Stomach (tissue), 9 donors: Measurements from ENCODE around the gene XPO6. TPM values are rescaled to one million over a fixed set of nuclear protein-coding genes. Genes with fewer than 3 reads are reported as not detected.
A peak's percentile ranks its signal among the peaks of the same experiment; 100 is the strongest.

Experiments
- DNase-seq, 2 donors: peaks; one replicate each; pipeline versions ENCODE4 v3.0.0 to v3.0.0-alpha.2; 2013 to 2019
- H3K27ac ChIP-seq, 5 donors: fragments of 200-600 bp in 4 of 5; sonication (generic) in 4 of 5; one replicate each; pipeline ENCODE4 v1.5.1; 2013 to 2019; ENCODE audit warnings: mild to moderate bottlenecking in 1 of 5, moderate library complexity in 1 of 5
- H3K27me3 ChIP-seq, 3 donors: fragments of 200-600 bp; sonication (generic); one replicate each; pipeline ENCODE4 v1.5.1; 2017 to 2019; ENCODE audit warnings: mixed run types in 1 of 3
- H3K36me3 ChIP-seq, 4 donors: fragments of 200-600 bp; sonication (generic); 1 replicate in 3 of 4; 2 replicates in 1 of 4; pipeline ENCODE4 v1.5.1; 2016 to 2019
- H3K4me1 ChIP-seq, 4 donors: fragments of 200-600 bp; sonication (generic); one replicate each; pipeline ENCODE4 v1.5.1; 2016 to 2019
- H3K4me3 ChIP-seq, 4 donors: fragments of 200-600 bp; sonication (generic) in 3 of 4; one replicate each; pipeline ENCODE4 v1.5.1; 2016 to 2019; ENCODE audit warnings: mild to moderate bottlenecking in 1 of 4
- H3K9me3 ChIP-seq, 4 donors: fragments of 200-600 bp; sonication (generic); one replicate each; pipeline ENCODE4 v1.5.1; 2016 to 2019
- CTCF ChIP-seq, 7 experiments: fragments of 450-650 bp in 4 of 7; fragments of 200-600 bp in 3 of 7; sonication (generic) in 3 of 7; IDR thresholded peaks; one replicate each; pipeline ENCODE4 v1.5.1; 2016 to 2019; ENCODE audit warnings: antibody characterized with exemption in 7 of 7, control low read depth in 2 of 7, mild to moderate bottlenecking in 1 of 7
- EP300 ChIP-seq: sonication (generic); formaldehyde crosslinking; IDR thresholded peaks from one replicate; pipeline ENCODE4 v1.6.1; 2017; ENCODE audit warnings: antibody characterized with exemption
- POLR2A ChIP-seq, 4 donors: fragments of 450-650 bp; IDR thresholded peaks; one replicate each; pipeline ENCODE4 v1.6.1; 2016; ENCODE audit warnings: antibody characterized with exemption in 4 of 4, control low read depth in 2 of 4, mild to moderate bottlenecking in 1 of 4, moderate library complexity in 1 of 4
- POLR2AphosphoS5 ChIP-seq, 3 donors: sonication (generic); formaldehyde crosslinking; IDR thresholded peaks; one replicate each; pipeline ENCODE4 v1.6.1; 2016; ENCODE audit warnings: antibody characterized with exemption in 3 of 3
- WGBS, 5 donors: extraction: QIAGEN DNeasy Blood & Tissue Kit in 3 of 5; methylation state at CpG; one replicate each; pipeline versions ENCODE4 v1.1.5 to v1.1.7; 2013 to 2018; 5-methylcytosine and 5-hydroxymethylcytosine counted together
- intact Hi-C: fragments of 100-400 bp; cut with DNase I; formaldehyde crosslinking; loops from one replicate; pipeline ENCODE4 v1.15.1; 2023; ENCODE audit warnings: low total_unique reads
- polyA plus RNA-seq, 3 donors: library from polyadenylated mRNA; stranded (reverse); fragments of 200-250 nt; gene quantifications; one replicate each; pipeline ENCODE4 v1.2.3, GENCODE V29; 2013
- total RNA-seq, 5 donors: library from RNA; depleted of rRNA; stranded (reverse); fragments of >200 nt; gene quantifications; one replicate each; pipeline versions ENCODE4 v1.1.0 to v1.2.3, GENCODE V29; 2014 to 2016
- donor health status: healthy with polysubstance abuse.
- donor health status: Bipolar disorder and iron deficiency.
- donor health status: healthy.

XPO6 gene
- total and polyA plus RNA-seq, 8 donors, result 37.2 to 241 (median 85.2) TPM

DNA sequence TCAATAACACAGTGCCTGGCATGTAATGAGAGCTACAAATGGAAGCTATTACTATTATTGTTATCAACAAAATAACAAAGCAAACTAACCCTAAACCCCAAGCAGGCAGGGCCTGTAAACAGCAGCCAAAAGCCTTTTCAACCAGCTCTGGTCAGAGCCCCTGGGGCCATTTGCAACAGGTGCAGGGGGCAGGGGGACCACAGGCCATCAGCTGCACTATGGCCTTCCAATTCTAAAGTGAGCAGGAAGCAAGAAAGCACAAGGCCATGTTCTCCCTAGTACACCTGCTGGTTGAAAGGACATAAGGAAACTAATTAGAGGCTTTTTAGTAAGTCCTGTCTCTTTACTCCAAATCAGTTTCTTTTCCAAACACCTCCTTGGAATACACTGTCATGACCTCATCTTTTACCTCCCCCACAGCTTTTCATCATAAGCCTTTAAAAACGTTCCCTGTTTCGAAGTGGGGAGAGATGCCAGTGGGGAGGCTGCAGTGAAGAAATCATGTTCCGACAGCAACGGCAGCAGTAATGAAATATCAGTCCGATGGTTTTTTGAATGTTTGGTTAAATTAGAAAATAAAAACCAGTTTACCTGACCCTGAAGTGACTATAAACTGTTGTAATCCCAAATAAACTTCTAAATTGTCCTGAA is 79.9 kb downstream of the XPO6 start:
- peak overlapping the region in 3 of 5 donors; percentile 20 to 43 (median 33) for H3K27ac ChIP-seq

DNA sequence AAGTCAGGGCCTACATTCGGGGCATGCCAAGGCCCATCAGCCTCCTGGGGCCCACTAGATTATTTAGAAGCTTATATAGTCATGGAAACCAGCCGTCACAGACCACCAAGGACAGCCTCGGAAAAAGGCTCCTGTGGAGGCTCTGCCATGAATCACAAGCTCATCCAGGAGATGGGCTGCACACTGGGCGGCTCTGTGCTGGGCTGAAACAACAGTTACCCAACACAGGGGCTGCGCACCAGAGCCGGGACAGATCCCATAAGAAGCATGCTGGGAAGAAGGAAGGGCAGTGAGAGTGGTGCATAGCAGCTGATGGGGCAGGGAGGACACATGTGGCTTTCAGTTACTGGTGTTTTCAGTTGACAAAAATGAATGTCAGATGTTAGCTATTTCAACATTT is 80.6 kb downstream of the XPO6 start:
- peak overlapping the region in 4 of 5 donors; percentile 33 to 64 (median 38) for H3K27ac ChIP-seq
- intact Hi-C loops, result no loop called here
- 79 to 88% (median 87%) methylated on average over 6 of the region's 6 CpGs for WGBS, 5 donors

More for the DNA sequence above, 79.9 kb downstream of the XPO6 start:
- Histone ChIP-seq H3K36me3 (peaks cover 38 to 96% (median 87%) of the 10 kb centered on the region in 4 donors), H3K4me3 (no peak overlapping the region), H3K9me3 (no peaks in the 10 kb centered on the region), H3K4me1 (peaks cover 0 to 17% (median 2%) of the 10 kb centered on the region in 4 donors), H3K27me3 (no peaks in the 10 kb centered on the region)
- TF ChIP-seq CTCF (IDR thresholded peaks at IDR 0.05) (no peak), POLR2A (IDR thresholded peaks at IDR 0.05) (no peak), EP300 (no peak), POLR2AphosphoS5 (IDR thresholded peaks at IDR 0.05) (no peak)
- WGBS, 5 donors, result 81 to 91% (median 87%) methylated on average over 5 of the region's 5 CpGs
- intact Hi-C loops, result no loop called here
- DNase-seq, result no peak

DNA sequence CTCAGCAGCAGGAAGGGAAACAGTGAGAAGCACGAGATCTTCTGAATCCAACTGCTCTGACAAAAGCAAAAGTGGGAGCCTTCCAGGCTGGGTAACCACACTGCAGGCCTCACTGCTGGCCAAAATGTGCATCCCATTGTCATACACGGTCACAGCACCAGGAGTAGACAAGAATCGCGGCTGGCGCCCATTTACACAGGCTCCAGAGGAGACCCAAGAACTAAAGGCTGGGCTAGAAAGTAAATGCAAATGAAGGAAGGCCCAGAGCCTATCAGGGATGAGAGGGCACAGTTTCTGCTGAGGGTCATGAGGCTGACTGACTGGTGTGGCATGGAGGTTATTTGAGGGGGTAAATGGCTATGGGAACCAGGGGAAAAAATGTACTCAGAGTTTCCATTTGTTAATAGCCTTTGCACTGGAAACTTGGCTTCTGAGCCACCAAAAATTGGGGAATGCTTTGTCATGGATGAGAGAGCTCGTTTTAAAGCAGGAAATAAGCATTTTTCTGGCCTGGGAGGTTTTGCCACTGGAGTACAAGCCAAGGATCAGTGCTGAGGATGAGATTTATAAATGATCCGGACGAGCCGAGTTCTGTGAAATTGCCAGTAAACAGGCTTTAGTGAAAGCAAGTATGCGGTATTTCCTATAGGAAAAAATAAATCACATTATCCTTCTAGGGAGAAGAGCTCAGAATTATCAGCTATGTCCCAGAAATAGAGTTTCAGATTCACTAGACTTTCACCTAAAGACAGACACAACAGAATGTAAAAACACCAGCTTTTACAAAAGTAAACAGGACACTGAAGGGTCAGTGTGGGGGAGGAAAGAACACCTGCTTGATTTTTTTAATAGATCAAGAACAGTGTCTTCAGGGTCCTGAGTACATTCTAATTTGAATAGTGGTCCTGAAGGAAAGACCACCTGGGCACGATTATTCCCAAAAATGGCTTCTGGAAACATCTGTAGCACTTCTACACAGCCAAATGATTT is 81.4 kb downstream of the XPO6 start:
- TF ChIP-seq EP300 (no peak), POLR2A (IDR thresholded peaks at IDR 0.05) (no peak), CTCF (IDR thresholded peaks at IDR 0.05) (no peak), POLR2AphosphoS5 (IDR thresholded peaks at IDR 0.05) (no peak)
- peak in 1 of 2 donors; percentile 76 for DNase-seq
- H3K27me3 ChIP-seq, result no peaks in the 10 kb centered on the region
- peaks cover 48 to 100% (median 99%) of the 10 kb centered on the region in 4 donors for H3K36me3 ChIP-seq
- intact Hi-C loops, result no loop called here
- WGBS, 5 donors, result 75 to 85% (median 80%) methylated on average over 11 of the region's 11 CpGs
- H3K27ac ChIP-seq, result peak overlapping the region in 4 of 5 donors; percentile 33 to 64 (median 38)
- peaks cover 0 to 9% (median 2%) of the 10 kb centered on the region in 4 donors for H3K4me1 ChIP-seq
- no peaks in the 10 kb centered on the region for H3K9me3 ChIP-seq
- no peak overlapping the region for H3K4me3 ChIP-seq

More for the DNA sequence above, 80.6 kb downstream of the XPO6 start:
- peaks cover 0 to 10% (median 2%) of the 10 kb centered on the region in 4 donors for H3K4me1 ChIP-seq
- peaks cover 40 to 96% (median 92%) of the 10 kb centered on the region in 4 donors for H3K36me3 ChIP-seq
- no peak for DNase-seq
- no peak overlapping the region for H3K4me3 ChIP-seq
- no peaks in the 10 kb centered on the region for H3K27me3 ChIP-seq
- no peak for TF ChIP-seq POLR2A (IDR thresholded peaks at IDR 0.05)
- no peak for TF ChIP-seq EP300
- no peak for TF ChIP-seq CTCF (IDR thresholded peaks at IDR 0.05)
- TF ChIP-seq POLR2AphosphoS5 (IDR thresholded peaks at IDR 0.05), result no peak
- no peaks in the 10 kb centered on the region for H3K9me3 ChIP-seq
